ENCODE measurements around the gene MMUT.

GRCh38 chr6:49457771-49458170 is 5.3 kb downstream of the MMUT start:
- TF ChIP-seq CTCF (IDR thresholded peaks at IDR 0.05) (no peak), POLR2AphosphoS5 (IDR thresholded peaks at IDR 0.05; ENCODE audit: low read depth, low read length) (no peak), SIN3A (IDR thresholded peaks at IDR 0.05; ENCODE audit: borderline replicate concordance, insufficient read depth, low read depth, low read length) (no peak), TCF7L2 (IDR thresholded peaks at IDR 0.05; ENCODE audit: low read depth, low read length) (no peak)
